H1 (cell line): ENCODE measurements around the gene HTR6. TPM values are rescaled to one million over a fixed set of nuclear protein-coding genes. Genes with fewer than 3 reads are reported as not detected.

ENCODE experiments used
- CTCF ChIA-PET: fragments of 300-600 bp; sonication (Branson Sonifier 250); formaldehyde crosslinking; loops from one replicate; lab custom pipeline; 2021; ENCODE audit not compliant: partially characterized antibody; lab: Charles Lee
- POLR2A ChIA-PET: fragments of 300-600 bp; sonication (Branson Sonifier 250); formaldehyde crosslinking; loops from one replicate; lab custom pipeline; 2021; ENCODE audit warnings: inconsistent platforms; ENCODE audit not compliant: partially characterized antibody; lab: Charles Lee
- DNase-seq, 2 experiments: peaks; one replicate each; pipeline versions ENCODE4 v3.0.0 to v3.0.0-alpha.2; 2010 to 2022; ENCODE audit warnings: low spot score in 2 of 2, low read depth in 1 of 2, mixed read lengths in 1 of 2
- FAIRE-seq: peaks from 2 replicates; lab custom pipeline; 2011; peaks lifted over from hg19 to GRCh38; lab: Jason Lieb, UNC
- H2AFZ ChIP-seq: 2 replicates; pipeline ENCODE4 v1.8.1; 2012; ENCODE audit warnings: low read length, inconsistent platforms
- H2AK5ac ChIP-seq: 2 replicates; pipeline ENCODE4 v1.6.1; 2013; ENCODE audit warnings: low read depth, low read length
- H2BK120ac ChIP-seq: replicated peaks from 2 replicates; pipeline ENCODE3; 2013; ENCODE audit warnings: low read depth, low read length, inconsistent platforms
- H2BK12ac ChIP-seq: 2 replicates; pipeline ENCODE4 v1.6.1; 2013; ENCODE audit warnings: low read depth, low read length
- H2BK15ac ChIP-seq: 2 replicates; pipeline ENCODE4 v1.6.1; 2013; ENCODE audit warnings: low read length
- H2BK20ac ChIP-seq: 2 replicates; pipeline ENCODE4 v1.6.1; 2013; ENCODE audit warnings: low read length
- H2BK5ac ChIP-seq: 2 replicates; pipeline ENCODE4 v1.6.1; 2013; ENCODE audit warnings: low read depth, low read length
- H3K14ac ChIP-seq: 2 replicates; pipeline ENCODE4 v1.6.1; 2013; ENCODE audit warnings: inconsistent platforms; ENCODE audit not compliant: insufficient read length
- H3K18ac ChIP-seq: 2 replicates; pipeline ENCODE4 v1.6.1; 2013; ENCODE audit warnings: low read length; ENCODE audit errors: extremely low read depth
- H3K23ac ChIP-seq: 2 replicates; pipeline ENCODE4 v1.6.1; 2013; ENCODE audit warnings: inconsistent platforms; ENCODE audit not compliant: insufficient read length
- H3K23me2 ChIP-seq: 2 replicates; pipeline ENCODE4 v1.6.1; 2013; ENCODE audit warnings: low read depth, low read length
- H3K27ac ChIP-seq: 2 replicates; pipeline ENCODE4 v1.6.1; 2011; ENCODE audit warnings: low read depth, low read length, inconsistent platforms
- H3K27me3 ChIP-seq, 4 experiments: replicated peaks in 1 of 4; 1 replicate in 1 of 4; 2 replicates in 3 of 4; pipeline versions ENCODE4 v1.6.1 to v1.8.1; 2011 to 2013; ENCODE audit warnings: low read length in 3 of 4, mild to moderate bottlenecking in 3 of 4, inconsistent platforms in 2 of 4, mixed read lengths in 2 of 4, moderate library complexity in 1 of 4; ENCODE audit not compliant: control insufficient read depth in 3 of 4, insufficient read depth in 3 of 4; ENCODE audit errors: extremely low read depth in 1 of 4
- H3K36me3 ChIP-seq, 4 experiments: 2 replicates each; pipeline versions ENCODE4 v1.6.1 to v1.8.1; 2011 to 2013; ENCODE audit warnings: mild to moderate bottlenecking in 4 of 4, low read length in 3 of 4, moderate library complexity in 2 of 4, control low read depth in 1 of 4, inconsistent platforms in 1 of 4; ENCODE audit not compliant: insufficient read depth in 4 of 4, control insufficient read depth in 2 of 4
- H3K4ac ChIP-seq: replicated peaks from 2 replicates; pipeline ENCODE3; 2013; ENCODE audit warnings: low read length, low read depth, mixed read lengths, inconsistent platforms; ENCODE audit not compliant: insufficient read length
- H3K4me1 ChIP-seq, 4 experiments: replicated peaks in 1 of 4; 1 replicate in 1 of 4; 2 replicates in 3 of 4; pipeline versions ENCODE4 v1.6.1 to v1.8.1; 2011 to 2013; ENCODE audit warnings: low read length in 3 of 4, inconsistent platforms in 2 of 4, mixed read lengths in 1 of 4; ENCODE audit not compliant: insufficient read depth in 4 of 4, control insufficient read depth in 3 of 4
- H3K4me2 ChIP-seq, 2 experiments: 2 replicates each; pipeline versions ENCODE4 v1.6.1 to v1.8.1; 2011 to 2013; ENCODE audit warnings: low read depth in 2 of 2, low read length in 2 of 2, control low read depth in 1 of 2, inconsistent platforms in 1 of 2, mild to moderate bottlenecking in 1 of 2; ENCODE audit not compliant: insufficient read depth in 1 of 2
- H3K4me3 ChIP-seq, 4 experiments: fragments of 200-600, 300-600 bp in 1 of 4; sonication (generic), shearing (Covaris generic), sonication (Bioruptor Twin) in 1 of 4; 2 replicates each; pipeline versions ENCODE4 v1.5.1 to v1.8.1; 2011 to 2016; ENCODE audit warnings: low read length in 4 of 4, low read depth in 3 of 4, control low read depth in 2 of 4, inconsistent platforms in 2 of 4, mild to moderate bottlenecking in 2 of 4, mixed read lengths in 1 of 4, moderate library complexity in 1 of 4; ENCODE audit not compliant: insufficient read depth in 2 of 4; ENCODE audit errors: extremely low read depth in 1 of 4
- H3K56ac ChIP-seq: replicated peaks from 2 replicates; pipeline ENCODE3; 2013; ENCODE audit warnings: low read depth, mild to moderate bottlenecking, mixed read lengths, low read length, inconsistent platforms; ENCODE audit not compliant: insufficient read length
- H3K79me1 ChIP-seq: 2 replicates; pipeline ENCODE4 v1.6.1; 2013; ENCODE audit warnings: low read depth, low read length, control low read depth
- H3K79me2 ChIP-seq, 2 experiments: 2 replicates each; pipeline versions ENCODE4 v1.6.1 to v1.8.1; 2012 to 2013; ENCODE audit warnings: low read length in 2 of 2, mild to moderate bottlenecking in 2 of 2, inconsistent platforms in 1 of 2; ENCODE audit not compliant: insufficient read depth in 2 of 2, control insufficient read depth in 1 of 2
- H3K9ac ChIP-seq, 4 experiments: replicated peaks in 1 of 4; 1 replicate in 1 of 4; 2 replicates in 3 of 4; pipeline versions ENCODE4 v1.6.1 to v1.8.1; 2011 to 2013; ENCODE audit warnings: low read depth in 3 of 4, low read length in 3 of 4, control low read depth in 2 of 4, mild to moderate bottlenecking in 2 of 4, moderate library complexity in 2 of 4, inconsistent platforms in 1 of 4; ENCODE audit errors: extremely low read depth in 1 of 4
- H3K9me3 ChIP-seq, 2 experiments: 2 replicates each; pipeline versions ENCODE4 v1.6.1 to v1.8.1; 2012 to 2013; ENCODE audit warnings: mild to moderate bottlenecking in 2 of 2, moderate library complexity in 2 of 2, control low read depth in 1 of 2, inconsistent platforms in 1 of 2, low read depth in 1 of 2, low read length in 1 of 2, mixed read lengths in 1 of 2; ENCODE audit not compliant: insufficient read depth in 2 of 2
- H4K20me1 ChIP-seq, 2 experiments: replicated peaks in 1 of 2; 2 replicates each; pipeline versions ENCODE3 to v1.8.1; 2011 to 2013; ENCODE audit warnings: inconsistent platforms in 2 of 2, low read length in 2 of 2, mild to moderate bottlenecking in 1 of 2; ENCODE audit not compliant: insufficient read depth in 2 of 2, control insufficient read depth in 1 of 2
- H4K5ac ChIP-seq: 2 replicates; pipeline ENCODE4 v1.6.1; 2013; ENCODE audit warnings: low read length, low read depth, mixed read lengths, inconsistent platforms; ENCODE audit not compliant: insufficient read length
- H4K8ac ChIP-seq: 2 replicates; pipeline ENCODE4 v1.8.0; 2013; ENCODE audit warnings: mild to moderate bottlenecking, moderate library complexity, low read length, inconsistent platforms; ENCODE audit not compliant: insufficient read depth; ENCODE audit errors: extremely low read depth
- H4K91ac ChIP-seq: replicated peaks from 2 replicates; pipeline ENCODE3; 2013; ENCODE audit warnings: low read length, mixed read lengths, inconsistent platforms; ENCODE audit not compliant: insufficient read length
- YY1 ChIP-seq: IDR thresholded peaks from 2 replicates; pipeline ENCODE4 v1.6.1; 2011; ENCODE audit warnings: low read depth, mild to moderate bottlenecking, low read length
- WGBS, 2 experiments: shearing (Covaris generic) in 1 of 2; methylation state at CpG; one replicate each; pipeline versions ENCODE4 v1.1.6 to v1.1.7; 2013 to 2015; ENCODE audit warnings: low lambda C conversion rate in 2 of 2, mixed read lengths in 2 of 2, inconsistent platforms in 1 of 2, low coverage in 1 of 2, missing lambda C conversion rate in 1 of 2; ENCODE audit not compliant: insufficient replicate concordance in 2 of 2, insufficient coverage in 1 of 2, insufficient read length in 1 of 2; ENCODE audit errors: extremely low coverage in 1 of 2, missing lambda C conversion rate in 1 of 2; 5-methylcytosine and 5-hydroxymethylcytosine counted together
- polyA plus RNA-seq, 7 experiments: library from polyadenylated mRNA; depleted of rRNA in 3 of 7; stranded (reverse) in 5 of 7; unstranded in 2 of 7; fragments of >200 nt in 5 of 7; fragments of 200-250 nt in 2 of 7; gene quantifications; 1 replicate in 5 of 7; 2 replicates in 1 of 7; 4 replicates in 1 of 7; pipeline versions ENCODE4 v1.2.1 to v1.2.3, GENCODE V29; 2011 to 2013; ENCODE audit warnings: missing spikeins in 2 of 7, mixed read lengths in 2 of 7
- total RNA-seq: library from RNA; stranded (reverse); fragmentation: NEBNext Ultra II Directional; extraction: Animal tissue kit (Norgen Biotek cat#: 25700); gene quantifications from 2 replicates; pipeline ENCODE4 v1.2.1, GENCODE V29; 2021

HTR6 gene
- total and polyA plus RNA-seq, 2 of the 8 experiments (the other 6 are each of a cell fraction or from before 2014, with no cell fraction given) = 0.76 to 0.95 TPM

GRCh38 chr1:19656780-19657466 is 7.8 kb upstream of the HTR6 start:
- peaks cover 0 to 5% (median 3%) of the 10 kb centered on the region in 4 experiments; a peak in 5 of 7 replicates for H3K4me1 ChIP-seq
- no peak overlapping the region for H3K4ac ChIP-seq
- no peak overlapping the region for H3K9ac ChIP-seq
- H2BK12ac ChIP-seq = no peak overlapping the region
- no peak overlapping the region; the same call in 1 of the 2 replicates for H3K18ac ChIP-seq
- no peak overlapping the region for H3K4me3 ChIP-seq
- no peaks in the 10 kb centered on the region for H3K36me3 ChIP-seq
- ChIA-PET POLR2A (interaction anchor here (0.7 to 0.8 kb wide), 2 partner anchors 16 to 401 kb away, joined by 3 read pairs; no protein-coding TSS in a partner anchor), CTCF (interaction anchor here (0.6 to 1.2 kb wide), 5 partner anchors 39 to 1978 kb away, joined by 3 to 4 read pairs (median 3); no protein-coding TSS in a partner anchor)
- H2BK5ac ChIP-seq = no peak overlapping the region
- H4K91ac ChIP-seq = no peak overlapping the region
- no peak for TF ChIP-seq YY1
- H3K4me2 ChIP-seq = no peak overlapping the region
- FAIRE-seq (no peak), DNase-seq (no peak)
- H3K27me3 ChIP-seq = no peaks in the 10 kb centered on the region; a peak in 1 of 7 replicates
- no peak overlapping the region for H3K23ac ChIP-seq
- H3K79me2 ChIP-seq = no peaks in the 10 kb centered on the region
- H3K9me3 ChIP-seq = no peaks in the 10 kb centered on the region
- no peak overlapping the region for H3K14ac ChIP-seq
- WGBS, 2 experiments = 93% methylated on average over 13 of the region's 15 CpGs; no CpG with 5 or more reads in 1 of the 2 experiments
- H2BK120ac ChIP-seq = no peak overlapping the region
- no peak overlapping the region for H2BK20ac ChIP-seq
- no peak overlapping the region for H3K56ac ChIP-seq
- H4K20me1 ChIP-seq = no peaks in the 10 kb centered on the region
- H2BK15ac ChIP-seq = no peak overlapping the region
- H2AFZ ChIP-seq = no peak overlapping the region
- no peak overlapping the region for H4K5ac ChIP-seq
- no peaks in the 10 kb centered on the region for H3K79me1 ChIP-seq
- no peak overlapping the region for H2AK5ac ChIP-seq
- no peaks in the 10 kb centered on the region for H3K23me2 ChIP-seq
- H4K8ac ChIP-seq = no peak overlapping the region
- H3K27ac ChIP-seq = no peak overlapping the region; the same call in 1 of the 2 replicates
